Upper lobe of left lung (tissue), 4 donors: Measurements from ENCODE around the gene FHOD3.

Experiments used
- CTCF ChIP-seq, 6 experiments: fragments of 450-650 bp in 4 of 6; fragments of 200-600 bp in 2 of 6; sonication (generic) in 2 of 6; IDR thresholded peaks; one replicate each; pipeline ENCODE4 v1.5.1; 2016 to 2019; ENCODE audit warnings: antibody characterized with exemption in 6 of 6
- EP300 ChIP-seq, 4 donors: sonication (generic); formaldehyde crosslinking; IDR thresholded peaks; one replicate each; pipeline ENCODE4 v1.5.1; 2017; ENCODE audit warnings: antibody characterized with exemption in 4 of 4, control low read depth in 2 of 4
- POLR2A ChIP-seq, 4 donors: fragments of 450-650 bp; IDR thresholded peaks; one replicate each; pipeline ENCODE4 v1.5.1; 2016 to 2017; ENCODE audit warnings: antibody characterized with exemption in 4 of 4, mild to moderate bottlenecking in 2 of 4

GRCh38 chr18:36514778-36515177 is 217.3 kb downstream of the FHOD3 start:
- TF ChIP-seq EP300 (IDR thresholded peaks at IDR 0.05) = no peak
- no peak for TF ChIP-seq CTCF (IDR thresholded peaks at IDR 0.05)
- no peak for TF ChIP-seq POLR2A (IDR thresholded peaks at IDR 0.05)
